NCI-H2107 (cell line): ENCODE data around the gene RC3H2.

ENCODE experiments used
- DNase-seq: peaks from one replicate; lab custom pipeline; 2025; lab: John Stamatoyannopoulos, UW

RC3H2 gene

DNA sequence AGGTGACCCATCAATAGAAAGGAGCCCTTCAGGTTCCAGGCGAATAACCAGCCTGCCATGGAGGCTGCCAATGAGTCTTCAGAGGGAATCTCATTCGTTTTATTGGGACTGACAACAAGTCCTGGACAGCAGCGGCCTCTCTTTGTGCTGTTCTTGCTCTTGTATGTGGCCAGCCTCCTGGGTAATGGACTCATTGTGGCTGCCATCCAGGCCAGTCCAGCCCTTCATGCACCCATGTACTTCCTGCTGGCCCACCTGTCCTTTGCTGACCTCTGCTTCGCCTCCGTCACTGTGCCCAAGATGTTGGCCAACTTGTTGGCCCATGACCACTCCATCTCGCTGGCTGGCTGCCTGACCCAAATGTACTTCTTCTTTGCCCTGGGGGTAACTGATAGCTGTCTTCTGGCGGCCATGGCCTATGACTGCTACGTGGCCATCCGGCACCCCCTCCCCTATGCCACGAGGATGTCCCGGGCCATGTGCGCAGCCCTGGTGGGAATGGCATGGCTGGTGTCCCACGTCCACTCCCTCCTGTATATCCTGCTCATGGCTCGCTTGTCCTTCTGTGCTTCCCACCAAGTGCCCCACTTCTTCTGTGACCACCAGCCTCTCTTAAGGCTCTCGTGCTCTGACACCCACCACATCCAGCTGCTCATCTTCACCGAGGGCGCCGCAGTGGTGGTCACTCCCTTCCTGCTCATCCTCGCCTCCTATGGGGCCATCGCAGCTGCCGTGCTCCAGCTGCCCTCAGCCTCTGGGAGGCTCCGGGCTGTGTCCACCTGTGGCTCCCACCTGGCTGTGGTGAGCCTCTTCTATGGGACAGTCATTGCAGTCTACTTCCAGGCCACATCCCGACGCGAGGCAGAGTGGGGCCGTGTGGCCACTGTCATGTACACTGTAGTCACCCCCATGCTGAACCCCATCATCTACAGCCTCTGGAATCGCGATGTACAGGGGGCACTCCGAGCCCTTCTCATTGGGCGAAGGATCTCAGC, 104.8 kb downstream of the RC3H2 start, which contains the start of gene OR1K1:
Gene OR1K1, plus strand, starts transcription at position 58 of the 995 bp plus-strand sequence. Its CDS starts 0 bp downstream, at position 58.
- DNase-seq, result no peak

DNA sequence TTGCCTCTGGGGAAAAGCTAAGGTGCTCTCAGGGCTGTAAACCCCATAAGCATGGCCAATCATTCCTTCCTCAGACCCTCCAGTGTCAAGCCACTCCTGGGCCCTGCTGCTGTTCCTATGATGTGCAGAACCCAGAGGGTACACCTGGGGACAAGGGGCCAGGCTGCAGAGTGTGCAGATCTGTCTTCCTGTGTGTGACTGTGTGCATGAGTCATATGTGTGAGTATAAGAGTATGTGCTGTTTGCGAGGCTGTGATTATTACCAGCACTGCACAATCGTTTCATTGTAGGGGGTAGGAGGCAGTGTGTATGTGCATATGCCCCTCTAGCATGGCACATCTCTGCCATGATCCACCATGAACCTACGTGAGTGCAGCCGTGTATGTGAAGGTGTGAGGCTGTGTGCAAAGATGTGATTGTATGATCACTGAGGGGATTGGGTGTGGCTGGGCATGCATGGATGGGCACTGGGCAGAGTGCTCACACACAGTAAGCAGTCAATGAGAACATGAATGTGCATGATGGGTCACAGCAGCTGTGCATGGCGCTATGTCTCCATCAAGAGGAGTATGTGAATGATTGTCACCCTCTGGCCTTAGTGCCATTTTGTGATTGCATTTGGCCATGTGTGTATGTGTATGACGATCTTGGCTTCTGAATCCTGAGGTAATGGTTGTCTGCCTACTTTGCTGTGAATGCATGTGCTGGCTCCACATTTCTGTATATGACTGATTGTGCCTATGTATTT, 107.7 kb downstream of the RC3H2 start:
- DNase-seq, result no peak
